Measurements from ENCODE around the gene FAU. TPM values are rescaled to one million over a fixed set of nuclear protein-coding genes. Genes with fewer than 3 reads are reported as not detected.

FAU gene
- total and polyA plus RNA-seq, 2 of the 13 experiments (the other 11 are each of a cell fraction or from before 2014, with no cell fraction given) = 374 to 869 TPM

DNA sequence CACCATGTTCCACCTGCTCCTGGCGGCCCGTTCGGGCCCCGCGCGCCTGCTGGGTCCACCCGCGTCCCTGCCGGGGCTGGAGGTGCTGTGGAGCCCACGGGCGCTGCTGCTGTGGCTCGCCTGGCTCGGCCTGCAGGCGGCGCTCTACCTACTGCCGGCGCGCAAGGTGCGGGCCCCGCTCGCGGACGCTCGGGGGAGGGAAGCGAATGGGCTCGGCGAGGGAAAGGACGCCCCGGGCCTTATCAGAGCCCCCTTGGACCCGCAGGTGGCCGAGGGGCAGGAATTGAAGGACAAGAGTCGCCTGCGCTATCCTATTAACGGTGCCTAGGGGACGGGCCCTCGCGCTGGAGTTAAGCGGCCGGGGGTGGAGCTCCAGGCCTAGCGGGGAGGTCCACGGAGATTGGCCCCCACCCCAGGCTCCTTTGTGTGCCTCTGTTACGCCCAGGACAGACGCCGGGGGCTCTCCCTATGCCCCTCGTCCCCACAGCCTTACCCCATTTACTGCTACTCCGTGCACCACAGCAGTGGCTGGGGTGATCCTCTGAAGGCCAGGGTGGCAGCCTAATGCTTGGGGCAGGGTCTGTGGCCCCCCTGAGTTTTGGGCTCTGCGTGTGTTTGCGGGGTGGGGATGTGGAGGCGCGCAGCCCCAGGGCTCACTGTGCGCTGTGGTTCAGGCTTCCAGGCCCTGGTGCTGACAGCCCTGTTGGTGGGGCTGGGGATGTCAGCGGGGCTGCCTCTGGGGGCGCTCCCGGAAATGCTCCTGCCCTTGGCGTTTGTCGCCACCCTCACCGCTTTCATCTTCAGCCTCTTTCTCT lies 9.2 kb downstream of the FAU start (continued):
- no peak for TF ChIP-seq ZFP37 (CRISPR knock-in tag; IDR thresholded peaks at IDR 0.05; ENCODE audit: borderline replicate concordance)
- no peak for TF ChIP-seq MLLT10 (CRISPR knock-in tag; IDR thresholded peaks at IDR 0.05)
- TF ChIP-seq MYC (CRISPR knock-in tag; IDR thresholded peaks at IDR 0.05; ENCODE audit: borderline replicate concordance) = peak; percentile 66
- TF ChIP-seq EZH2 (conservative IDR thresholded peaks at IDR 0.05; ENCODE audit: low read depth, low read length) = no peak
- no peak for TF ChIP-seq ZBTB42 (CRISPR knock-in tag; IDR thresholded peaks at IDR 0.05)
- TF ChIP-seq ZNF619 (CRISPR knock-in tag; IDR thresholded peaks at IDR 0.05) = no peak
- peak; percentile 29; the same call in 1 of the 2 replicates for TF ChIP-seq SP5 (CRISPR knock-in tag; IDR thresholded peaks at IDR 0.05; ENCODE audit: borderline replicate concordance, low read depth)
- no peak for TF ChIP-seq ZNF256 (CRISPR knock-in tag; conservative IDR thresholded peaks at IDR 0.05)
- no peak for TF ChIP-seq PREB (CRISPR knock-in tag; IDR thresholded peaks at IDR 0.05)
- no peak for TF ChIP-seq ZNF143 (CRISPR knock-in tag; IDR thresholded peaks at IDR 0.05)
- TF ChIP-seq ZNF569 (CRISPR knock-in tag; IDR thresholded peaks at IDR 0.05; ENCODE audit: borderline replicate concordance) = no peak
- no peak for TF ChIP-seq ZIK1 (CRISPR knock-in tag; IDR thresholded peaks at IDR 0.05; ENCODE audit: borderline replicate concordance, low read depth)
- no peak for TF ChIP-seq ZNF512 (CRISPR knock-in tag; IDR thresholded peaks at IDR 0.05)
- peak; percentile 37; the same call in 1 of the 2 replicates for TF ChIP-seq MAF1 (CRISPR knock-in tag; IDR thresholded peaks at IDR 0.05; ENCODE audit: borderline replicate concordance)
- no peak for TF ChIP-seq ZNF572 (CRISPR knock-in tag; IDR thresholded peaks at IDR 0.05)
- TF ChIP-seq ZNF326 (CRISPR knock-in tag; IDR thresholded peaks at IDR 0.05; ENCODE audit: borderline replicate concordance) = no peak
- no peak for TF ChIP-seq NAIF1 (CRISPR knock-in tag; IDR thresholded peaks at IDR 0.05; ENCODE audit: borderline replicate concordance)
- no peak for TF ChIP-seq ZSCAN22 (CRISPR knock-in tag; IDR thresholded peaks at IDR 0.05)
- TF ChIP-seq ZNF598 (CRISPR knock-in tag; IDR thresholded peaks at IDR 0.05; ENCODE audit: borderline replicate concordance) = peak; percentile 69; the same call in 1 of the 2 replicates
- TF ChIP-seq CREB3 (CRISPR knock-in tag; IDR thresholded peaks at IDR 0.05) = no peak
- TF ChIP-seq TCF7 (IDR thresholded peaks at IDR 0.05; ENCODE audit: low read depth) = peak; percentile 26; the same call in 1 of the 2 replicates
- TF ChIP-seq DNMT3B (CRISPR knock-in tag; conservative IDR thresholded peaks at IDR 0.05) = no peak
- TF ChIP-seq, protein P1, sequence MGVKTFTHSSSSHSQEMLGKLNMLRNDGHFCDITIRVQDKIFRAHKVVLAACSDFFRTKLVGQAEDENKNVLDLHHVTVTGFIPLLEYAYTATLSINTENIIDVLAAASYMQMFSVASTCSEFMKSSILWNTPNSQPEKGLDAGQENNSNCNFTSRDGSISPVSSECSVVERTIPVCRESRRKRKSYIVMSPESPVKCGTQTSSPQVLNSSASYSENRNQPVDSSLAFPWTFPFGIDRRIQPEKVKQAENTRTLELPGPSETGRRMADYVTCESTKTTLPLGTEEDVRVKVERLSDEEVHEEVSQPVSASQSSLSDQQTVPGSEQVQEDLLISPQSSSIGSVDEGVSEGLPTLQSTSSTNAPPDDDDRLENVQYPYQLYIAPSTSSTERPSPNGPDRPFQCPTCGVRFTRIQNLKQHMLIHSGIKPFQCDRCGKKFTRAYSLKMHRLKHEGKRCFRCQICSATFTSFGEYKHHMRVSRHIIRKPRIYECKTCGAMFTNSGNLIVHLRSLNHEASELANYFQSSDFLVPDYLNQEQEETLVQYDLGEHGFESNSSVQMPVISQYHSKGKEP (CRISPR knock-in tag; IDR thresholded peaks at IDR 0.05) = no peak
- peak; percentile 56; the same call in 1 of the 2 replicates for TF ChIP-seq MYPOP (CRISPR knock-in tag; IDR thresholded peaks at IDR 0.05)

Data from HepG2 (cell line).